Testis (tissue), 3 donors: ENCODE measurements around the gene MAP3K4. TPM values are rescaled to one million over a fixed set of nuclear protein-coding genes. Genes with fewer than 3 reads are reported as not detected.

ENCODE experiments used
- DNase-seq: peaks from one replicate; pipeline ENCODE4 v3.0.0-alpha.2; 2019
- H3K27ac ChIP-seq, 2 donors: fragments of 200-600 bp; sonication (generic); one replicate each; pipeline ENCODE4 v1.5.1; 2019
- H3K27me3 ChIP-seq: fragments of 200-600 bp; sonication (generic); one replicate; pipeline ENCODE4 v1.5.1; 2019
- H3K36me3 ChIP-seq: fragments of 200-600 bp; sonication (generic); one replicate; pipeline ENCODE4 v1.5.1; 2017; ENCODE audit warnings: low read depth; ENCODE audit errors: missing control alignments
- H3K4me1 ChIP-seq: fragments of 200-600 bp; sonication (generic); one replicate; pipeline ENCODE4 v1.5.1; 2019
- H3K4me3 ChIP-seq, 2 donors: fragments of 200-600 bp; sonication (generic); one replicate each; pipeline ENCODE4 v1.5.1; 2017 to 2019
- H3K9me3 ChIP-seq: fragments of 200-600 bp; sonication (generic); one replicate; pipeline ENCODE4 v1.5.1; 2017
- CTCF ChIP-seq, 3 experiments: fragments of 450-650 bp in 2 of 3; fragments of 200-600 bp in 1 of 3; sonication (generic) in 1 of 3; IDR thresholded peaks; one replicate each; pipeline ENCODE4 v1.5.1; 2016 to 2019; ENCODE audit warnings: antibody characterized with exemption in 3 of 3, mild to moderate bottlenecking in 2 of 3, moderate library complexity in 1 of 3
- POLR2A ChIP-seq: fragments of 450-650 bp; IDR thresholded peaks from one replicate; pipeline ENCODE4 v1.6.1; 2017; ENCODE audit warnings: antibody characterized with exemption, mild to moderate bottlenecking, moderate library complexity
- WGBS, 2 donors: methylation state at CpG; one replicate each; pipeline ENCODE4 v1.1.5; 2018; 5-methylcytosine and 5-hydroxymethylcytosine counted together
- intact Hi-C: fragments of 100-400 bp; cut with DNase I; formaldehyde crosslinking; loops from one replicate; pipeline ENCODE4 v1.15.1; 2023; ENCODE audit warnings: low total_unique reads
- polyA plus RNA-seq: library from polyadenylated mRNA; stranded (reverse); fragments of 350-450 nt; fragmentation: Illumina TruSeq; extraction: RNeasy Lipid Tissue Mini Kit (QIAGEN cat#74804); gene quantifications from one replicate; pipeline ENCODE4 v1.2.3, GENCODE V29; 2014; ENCODE audit warnings: low read depth, low replicate concordance; ENCODE audit not compliant: insufficient read depth
- total RNA-seq, 2 donors: library from RNA; depleted of rRNA; stranded (reverse); fragments of >200 nt; gene quantifications; one replicate each; pipeline ENCODE4 v1.2.3, GENCODE V29; 2016

Gene MAP3K4
- total and polyA plus RNA-seq, 3 donors from 2014 or later = 45.0 to 77.7 (median 65.4) TPM

DNA sequence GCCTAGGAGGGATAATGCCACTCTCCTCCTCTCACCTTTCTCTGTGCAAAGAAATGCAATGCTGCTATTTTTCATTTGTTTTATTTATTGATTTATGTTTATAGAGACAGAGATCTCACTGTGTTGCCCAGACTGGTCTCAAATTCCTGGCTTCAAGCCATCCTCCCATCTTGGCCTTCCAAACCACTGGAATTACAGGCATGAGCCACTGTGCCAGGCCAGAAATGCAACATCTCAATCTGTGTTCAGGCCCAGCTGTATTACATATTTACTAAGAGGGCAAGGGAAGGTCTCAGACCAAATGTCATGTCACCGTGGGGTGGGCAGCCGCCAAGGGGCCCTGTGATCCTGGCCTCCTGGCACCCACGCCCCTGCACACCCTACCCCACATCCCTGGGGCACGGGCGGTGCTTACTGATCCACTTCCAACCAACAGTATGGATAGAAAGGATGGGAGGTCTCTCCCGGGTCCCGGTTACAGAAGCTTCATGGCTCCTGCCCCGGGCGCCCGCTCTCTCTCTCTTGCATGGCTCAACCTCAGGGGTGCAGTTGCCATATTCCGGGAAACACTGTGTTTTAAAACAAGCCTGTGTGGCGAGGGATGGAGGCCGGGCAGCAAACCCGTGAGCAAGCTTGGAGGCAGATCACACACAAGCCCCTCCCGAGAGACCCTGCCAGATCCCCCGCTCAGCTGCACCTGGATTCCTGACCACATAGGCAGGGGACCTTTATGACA is 170.5 kb downstream of the MAP3K4 start:
- Histone ChIP-seq H3K27me3 (no peaks in the 10 kb centered on the region), H3K9me3 (no peaks in the 10 kb centered on the region), H3K27ac (no peak overlapping the region), H3K4me1 (no peaks in the 10 kb centered on the region), H3K36me3 (no peaks in the 10 kb centered on the region), H3K4me3 (no peak overlapping the region)
- intact Hi-C loops = no loop called here
- DNase-seq = no peak
- TF ChIP-seq POLR2A (no peak), CTCF (IDR thresholded peaks at IDR 0.05) (no peak)
- WGBS, 2 donors = 93 to 96% methylated on average over 16 of the region's 16 CpGs

DNA sequence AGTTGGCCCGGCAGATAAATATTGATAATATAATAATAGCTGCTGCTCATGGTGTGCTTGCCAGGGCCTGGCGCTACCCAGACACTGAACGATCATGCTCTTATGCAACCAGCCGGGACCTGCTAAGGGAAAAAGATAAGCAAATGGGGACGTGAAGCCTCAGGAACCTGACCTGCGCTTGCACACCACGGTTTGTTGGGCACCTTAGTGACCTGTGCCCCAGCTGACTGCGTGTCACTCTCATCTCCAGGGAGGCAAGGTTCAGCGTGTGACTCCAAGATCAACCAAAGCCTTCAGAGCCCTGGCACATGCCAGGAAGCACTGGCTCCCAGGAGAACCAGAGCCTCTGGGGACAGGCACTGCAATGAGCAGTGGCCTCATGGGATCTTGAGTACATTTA is 171.2 kb downstream of the MAP3K4 start:
- Histone ChIP-seq H3K27ac (no peak overlapping the region), H3K36me3 (no peaks in the 10 kb centered on the region), H3K9me3 (no peaks in the 10 kb centered on the region), H3K4me1 (no peaks in the 10 kb centered on the region), H3K27me3 (no peaks in the 10 kb centered on the region), H3K4me3 (no peak overlapping the region)
- TF ChIP-seq CTCF (IDR thresholded peaks at IDR 0.05) (no peak), POLR2A (no peak)
- 91 to 94% methylated on average over 9 of the region's 9 CpGs for WGBS, 2 donors
- DNase-seq = no peak
- intact Hi-C loops = no loop called here

- Histone ChIP-seq H3K27ac (no peak overlapping the region), H3K27me3 (no peaks in the 10 kb centered on the region), H3K4me1 (no peaks in the 10 kb centered on the region), H3K36me3 (no peaks in the 10 kb centered on the region), H3K4me3 (no peak overlapping the region), H3K9me3 (no peaks in the 10 kb centered on the region)
- intact Hi-C loops = no loop called here
- DNase-seq = no peak
- WGBS, 2 donors = 91 to 94% methylated on average over 13 of the region's 13 CpGs
- TF ChIP-seq CTCF (IDR thresholded peaks at IDR 0.05) = no peak
- no peak for TF ChIP-seq POLR2A
Observed at GRCh38 chr6:161163466-161164181, 172.1 kb downstream of the MAP3K4 start.

DNA sequence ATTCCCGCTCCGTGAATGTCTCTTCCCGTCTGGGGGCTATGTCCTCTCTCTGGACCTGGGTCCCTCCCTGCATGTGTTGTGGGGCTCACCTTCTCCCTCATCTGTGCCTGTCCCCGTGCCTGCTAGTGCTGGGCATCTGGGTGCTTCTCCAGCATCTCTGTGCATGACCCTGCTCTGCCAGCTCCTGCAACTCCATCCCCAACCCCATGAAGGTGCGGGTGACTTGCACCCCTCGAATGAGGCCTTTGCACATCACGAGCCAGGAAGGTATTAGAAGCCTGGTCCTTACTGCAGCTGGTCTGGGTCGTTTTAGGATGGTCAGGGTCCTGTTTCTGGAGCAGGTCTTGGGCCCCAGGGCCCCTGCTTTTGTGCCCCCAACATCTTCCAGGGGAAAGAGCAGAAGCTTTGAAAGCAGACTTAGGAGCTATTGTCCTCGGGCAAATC is 172.6 kb downstream of the MAP3K4 start:
- no peak for DNase-seq
- H3K4me1 ChIP-seq = no peaks in the 10 kb centered on the region
- TF ChIP-seq CTCF (IDR thresholded peaks at IDR 0.05) (no peak), POLR2A (no peak)
- no peaks in the 10 kb centered on the region for H3K27me3 ChIP-seq
- H3K36me3 ChIP-seq = no peaks in the 10 kb centered on the region
- intact Hi-C loops = no loop called here
- H3K4me3 ChIP-seq = no peak overlapping the region
- WGBS, 2 donors = 94 to 97% methylated on average over 9 of the region's 9 CpGs
- no peaks in the 10 kb centered on the region for H3K9me3 ChIP-seq
- H3K27ac ChIP-seq = no peak overlapping the region
